GM12874 (cell line): ENCODE results near the gene EXOC6B.

ENCODE experiments used
- CTCF ChIP-seq: IDR thresholded peaks from 2 replicates; pipeline ENCODE4 v1.5.1; 2011; ENCODE audit warnings: low read depth, mild to moderate bottlenecking, control low read depth, low read length, moderate library complexity; ENCODE audit not compliant: insufficient read depth

The EXOC6B gene

GRCh38 chr2:72271766-72272641 lies 553.8 kb downstream of the EXOC6B start:
- TF ChIP-seq CTCF, result no peak

DNA sequence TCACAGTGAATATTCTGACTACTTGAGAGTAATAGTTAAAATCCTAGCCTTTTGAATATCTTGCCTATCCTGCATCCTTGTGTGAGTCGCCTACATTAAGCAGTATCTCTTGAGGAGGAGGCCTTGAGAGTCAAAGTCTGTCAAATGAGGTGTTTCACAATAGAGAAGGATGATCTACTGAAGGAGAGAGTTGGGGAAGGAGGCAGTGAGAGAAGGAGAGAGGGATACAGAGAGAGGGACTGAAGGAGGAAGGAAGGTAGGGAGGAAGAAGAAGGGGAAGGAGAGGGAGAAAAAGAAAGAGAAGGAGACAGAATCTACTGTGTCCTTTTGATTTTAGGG lies 554.6 kb downstream of the EXOC6B start:
- TF ChIP-seq CTCF, result no peak

- no peak for TF ChIP-seq CTCF
Measured at GRCh38 chr2:72270556-72271275, 555.1 kb downstream of the EXOC6B start.

- no peak for TF ChIP-seq CTCF
Measured at GRCh38 chr2:72263776-72264060, 562.1 kb downstream of the EXOC6B start.

DNA sequence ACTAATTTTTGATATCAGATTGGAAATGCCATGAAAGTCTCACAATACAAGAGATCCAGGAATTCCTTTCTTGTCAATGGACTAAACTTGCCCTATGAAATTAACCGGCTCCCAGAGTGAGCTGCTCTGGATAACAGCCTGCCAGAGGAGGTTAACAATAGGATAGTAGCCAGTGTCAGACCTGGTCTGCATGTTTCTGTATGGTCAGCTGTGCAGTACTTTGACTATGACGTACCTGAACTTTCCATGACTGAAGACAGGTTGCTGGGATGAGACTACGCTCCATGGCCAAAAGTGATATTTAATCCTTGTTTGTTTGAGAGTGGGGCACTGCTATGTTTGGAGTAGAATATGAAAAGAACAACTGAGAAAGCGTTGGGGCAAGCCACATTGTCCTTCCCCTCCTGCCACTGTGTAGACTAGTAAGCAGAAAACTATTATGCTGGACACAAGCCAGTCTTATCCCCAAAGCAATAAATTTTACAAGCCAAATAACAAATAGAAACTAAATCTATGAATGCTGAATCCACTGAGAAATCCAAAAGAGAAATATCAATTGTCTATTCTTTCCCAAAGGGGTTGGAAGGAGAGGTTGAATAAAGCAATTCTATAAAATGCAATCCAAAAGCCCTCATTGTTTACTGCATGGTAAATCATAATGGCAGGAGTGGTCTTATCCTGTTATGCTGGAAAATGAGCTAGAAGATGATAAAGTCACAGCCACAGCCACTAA lies 562.6 kb downstream of the EXOC6B start:
- no peak for TF ChIP-seq CTCF

DNA sequence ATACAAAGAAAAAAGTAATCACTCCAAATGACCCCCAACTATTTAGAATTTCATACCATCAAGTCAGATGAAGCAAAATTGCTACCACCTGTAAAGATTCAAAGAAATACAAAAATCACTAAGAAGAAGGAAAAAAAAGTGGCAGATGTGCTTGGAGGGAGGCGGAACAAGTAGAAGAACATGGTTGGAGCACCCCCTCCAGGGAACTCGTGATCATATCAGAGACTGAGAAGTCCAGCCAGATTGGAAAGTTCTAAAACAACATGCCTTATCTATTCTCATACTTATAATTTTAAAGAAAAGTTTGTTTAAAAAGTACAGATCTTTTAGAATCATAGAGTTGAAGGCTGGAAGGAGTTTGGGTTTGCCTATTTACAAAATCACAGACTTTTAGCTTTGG lies 564.8 kb downstream of the EXOC6B start:
- no peak for TF ChIP-seq CTCF

GRCh38 chr2:72255540-72255939 lies 570.3 kb downstream of the EXOC6B start:
- TF ChIP-seq CTCF, result no peak
